C4-2B (cell line): ENCODE data around the gene NUP205.

Experiments used
- CTCF ChIP-seq: fragments of 450-650 bp; conservative IDR thresholded peaks from 2 replicates; pipeline ENCODE4 v1.5.1; 2017; ENCODE audit warnings: mild to moderate bottlenecking
- ZFX ChIP-seq: fragments of 450-650 bp; IDR thresholded peaks from 2 replicates; pipeline ENCODE4 v1.6.1; 2017

GRCh38 chr7:135644154-135644553, 86.4 kb downstream of the NUP205 start:
- TF ChIP-seq CTCF (no peak), ZFX (no peak)
